KG1 (cell line): Measurements from ENCODE around the gene ZHX3.

Source experiments
- DNase-seq: peaks from one replicate; lab custom pipeline; 2025; lab: John Stamatoyannopoulos, UW

The ZHX3 gene

DNA sequence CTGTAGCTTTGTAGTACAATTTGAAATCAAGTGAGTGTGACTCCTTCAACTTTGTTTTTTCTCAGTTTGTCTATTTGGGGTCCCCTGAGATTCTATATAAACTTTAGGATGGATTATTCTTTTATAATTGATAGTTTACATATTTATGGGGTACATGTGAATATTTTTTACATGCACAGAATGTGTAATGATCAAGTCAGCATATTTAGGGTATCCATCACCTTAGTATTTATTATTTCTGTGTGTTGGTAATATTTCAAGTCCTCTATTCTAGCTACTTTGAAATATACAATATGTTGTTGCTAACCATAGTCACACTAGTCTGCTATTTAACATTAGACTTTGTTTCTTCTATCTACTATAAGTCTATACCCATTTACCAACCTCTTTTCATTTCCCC lies 129.9 kb downstream of the ZHX3 start:
- DNase-seq, result no peak

DNA sequence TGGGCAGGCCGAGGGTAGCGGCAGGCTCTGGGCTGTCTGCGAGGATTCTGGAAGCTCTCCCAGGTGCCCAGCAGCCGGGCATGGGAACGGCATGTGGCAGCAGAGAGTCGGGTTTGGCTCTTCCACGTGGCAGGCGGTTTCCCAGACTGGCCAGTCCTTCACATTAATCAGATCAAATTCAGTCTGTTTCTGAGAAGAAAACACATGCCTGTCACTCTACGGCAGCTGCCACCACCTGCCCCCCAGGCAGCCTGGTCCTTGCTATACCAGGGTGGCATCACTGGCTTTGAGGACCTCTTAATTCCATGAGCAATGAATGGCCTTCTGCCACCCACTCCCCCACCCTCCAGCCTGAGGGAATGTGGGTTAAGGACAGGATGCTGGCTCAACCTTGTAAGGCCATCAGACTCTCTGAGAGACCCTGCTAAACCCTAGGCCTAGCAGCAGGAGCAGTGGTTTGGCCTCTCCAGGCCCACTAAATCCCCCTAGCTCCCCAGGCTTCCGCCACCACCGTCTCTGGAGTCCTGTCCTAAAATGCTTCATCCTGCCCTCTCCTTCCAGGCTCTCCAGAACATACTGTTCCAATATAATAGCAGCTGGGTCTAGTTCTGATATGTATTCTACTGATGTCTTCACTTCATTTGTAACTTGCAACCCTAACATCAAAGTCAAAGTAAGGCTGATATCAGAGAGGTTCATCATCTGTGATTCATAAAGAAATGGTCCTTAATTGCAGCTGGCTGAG lies 132.3 kb downstream of the ZHX3 start:
- no peak for DNase-seq

DNA sequence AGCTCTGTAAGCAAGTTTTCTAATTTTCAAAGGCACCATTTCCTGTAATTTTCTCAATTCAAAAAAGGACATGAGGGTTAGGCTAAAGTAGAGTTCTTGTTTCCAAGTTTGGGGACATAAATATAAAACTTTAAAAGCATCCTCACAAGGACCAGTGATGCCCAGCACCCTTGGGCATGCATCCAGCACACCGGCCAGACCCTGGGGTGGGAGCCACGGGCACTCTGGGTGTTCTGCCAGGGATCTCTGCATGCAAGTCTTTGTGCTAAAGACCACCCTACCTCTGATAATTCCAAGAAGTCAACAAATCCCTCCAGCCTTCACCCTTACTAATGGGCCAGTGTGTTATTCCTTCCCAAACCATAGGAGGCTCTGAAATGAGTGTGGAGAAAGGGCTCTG lies 133.7 kb downstream of the ZHX3 start:
- DNase-seq, result no peak

DNA sequence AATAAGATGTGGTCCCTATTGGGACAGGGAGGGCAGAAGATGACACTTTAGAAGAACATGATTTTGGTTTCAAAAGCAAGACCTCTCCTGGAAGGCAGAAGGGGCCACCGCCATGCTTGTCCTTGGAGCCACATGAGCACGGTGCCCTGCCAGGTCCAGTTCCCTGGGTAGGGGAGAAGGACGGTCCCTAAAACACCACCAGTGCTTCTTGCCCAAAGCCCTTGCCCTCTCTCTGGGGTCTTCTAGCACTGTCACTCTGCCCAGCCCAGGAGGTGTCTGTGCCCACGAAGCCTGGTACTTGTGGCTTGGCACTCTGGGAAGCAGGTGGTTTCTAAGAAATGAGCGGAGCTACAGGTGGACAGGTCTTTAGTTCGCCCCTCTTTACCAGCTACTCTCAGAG lies 134.1 kb downstream of the ZHX3 start:
- DNase-seq, result no peak

DNA sequence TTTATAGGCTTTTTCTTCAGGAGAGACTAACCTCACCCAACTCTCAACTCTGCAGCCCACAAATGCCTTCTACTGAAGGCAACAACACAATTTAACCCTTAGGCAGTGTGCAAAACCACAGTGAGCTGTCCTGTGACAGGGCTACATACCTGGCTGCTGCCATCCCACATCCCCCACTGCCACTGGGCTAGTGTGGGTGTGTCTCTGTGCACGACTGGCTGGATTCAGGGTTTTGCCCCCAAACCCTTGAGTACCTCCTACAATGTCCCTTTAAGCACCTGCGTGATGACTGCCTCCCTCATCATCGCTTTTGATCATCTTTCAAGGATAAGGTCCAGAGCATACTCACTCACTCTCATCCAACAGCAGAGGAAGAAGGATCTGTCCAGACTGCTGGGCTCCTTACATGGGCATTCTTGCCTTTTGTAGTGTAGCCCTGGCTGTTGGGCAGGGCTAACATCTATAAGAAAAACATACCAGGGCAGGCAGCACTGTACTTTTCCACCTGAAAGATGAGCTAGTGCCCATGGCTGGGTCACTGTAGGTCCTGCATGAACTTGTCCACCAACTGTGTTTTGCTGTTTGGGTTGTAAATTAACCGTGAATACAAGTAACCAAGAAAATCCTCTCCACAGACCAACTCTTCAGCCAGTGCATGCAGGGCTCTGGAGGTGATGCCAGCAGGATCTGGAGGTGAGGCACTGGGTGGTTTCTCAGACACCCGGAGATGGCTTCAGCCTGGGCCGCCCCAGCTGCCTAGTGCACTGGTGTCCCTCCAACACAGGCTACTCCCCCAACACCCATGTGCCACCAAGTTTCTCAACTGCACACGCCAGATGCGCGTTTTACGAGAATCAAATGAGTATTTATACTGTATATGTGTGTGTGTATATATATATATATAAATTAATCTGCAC lies 135.0 kb downstream of the ZHX3 start:
- DNase-seq, result no peak

DNA sequence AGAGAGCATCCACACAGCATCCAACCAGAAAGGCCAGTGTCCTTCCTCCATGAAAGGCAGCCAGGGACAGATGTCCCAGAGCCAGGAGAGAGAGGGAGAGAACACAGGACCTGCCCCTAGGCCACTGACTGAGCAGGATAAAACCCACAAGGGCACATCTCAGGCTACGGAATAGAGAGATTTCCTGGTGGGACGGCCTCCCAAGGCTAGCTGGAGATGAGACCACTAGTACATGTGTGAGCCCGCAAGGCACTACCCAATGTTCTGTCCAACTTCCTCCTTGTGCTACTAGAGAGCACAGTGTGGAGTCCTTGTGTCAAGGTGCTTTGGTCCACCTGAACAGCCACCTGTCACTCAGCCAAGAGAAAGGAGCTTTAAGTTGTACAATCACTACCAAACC lies 136.0 kb downstream of the ZHX3 start:
- no peak for DNase-seq

DNA sequence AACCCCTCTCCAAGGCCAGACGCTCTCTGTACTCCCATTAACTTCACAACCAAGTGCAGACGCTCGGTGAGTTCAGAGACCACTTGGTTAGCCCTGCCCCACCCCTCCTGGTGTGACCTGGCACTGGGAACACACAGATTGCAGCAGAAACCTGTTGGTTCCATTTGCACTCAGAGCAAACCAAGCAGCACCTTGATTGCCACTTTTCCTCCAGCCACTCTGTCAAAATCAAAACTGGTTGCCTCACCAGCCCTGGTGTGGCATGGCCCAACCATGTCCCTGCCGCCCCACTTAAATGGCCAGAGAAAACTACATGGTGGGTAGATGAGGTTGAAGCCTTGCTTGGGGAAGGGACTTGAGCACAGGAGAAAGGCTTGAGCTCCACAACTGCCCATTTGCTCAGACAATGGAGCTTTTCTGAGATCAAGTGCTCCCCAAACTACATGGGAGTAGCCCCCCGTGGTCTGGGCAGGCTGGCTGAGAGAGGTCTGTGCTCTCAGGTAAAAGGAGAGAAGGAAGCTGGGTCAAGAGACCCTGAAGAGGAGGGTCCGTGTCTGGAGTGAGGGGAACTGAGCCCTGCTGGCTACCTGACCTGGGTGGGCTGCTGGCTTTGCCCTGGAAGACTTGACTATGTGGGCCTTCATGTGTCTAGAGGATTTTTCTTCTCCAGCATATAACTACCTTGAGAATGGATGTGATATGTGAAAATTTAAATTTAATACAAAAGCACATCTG lies 136.8 kb downstream of the ZHX3 start:
- no peak for DNase-seq

DNA sequence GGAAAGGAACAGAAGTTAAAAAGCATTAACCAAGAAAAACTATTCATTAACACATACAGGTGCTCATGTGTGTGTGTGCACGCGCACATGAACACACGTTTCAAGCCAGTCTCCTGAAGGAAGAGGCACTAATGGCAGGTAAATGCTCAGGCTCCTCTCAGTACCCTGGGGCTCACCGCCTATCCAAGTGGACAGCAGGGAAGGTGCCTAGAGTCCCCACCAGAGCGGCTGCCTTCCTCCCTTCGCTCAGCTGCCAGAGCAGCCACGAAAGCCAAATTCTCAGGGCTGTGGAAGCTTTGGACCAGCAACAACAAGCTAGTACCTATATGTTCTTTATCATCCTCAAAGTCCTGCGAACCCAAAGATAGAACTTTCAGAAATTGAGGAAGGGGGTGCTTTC lies 137.6 kb downstream of the ZHX3 start:
- DNase-seq, result no peak

DNA sequence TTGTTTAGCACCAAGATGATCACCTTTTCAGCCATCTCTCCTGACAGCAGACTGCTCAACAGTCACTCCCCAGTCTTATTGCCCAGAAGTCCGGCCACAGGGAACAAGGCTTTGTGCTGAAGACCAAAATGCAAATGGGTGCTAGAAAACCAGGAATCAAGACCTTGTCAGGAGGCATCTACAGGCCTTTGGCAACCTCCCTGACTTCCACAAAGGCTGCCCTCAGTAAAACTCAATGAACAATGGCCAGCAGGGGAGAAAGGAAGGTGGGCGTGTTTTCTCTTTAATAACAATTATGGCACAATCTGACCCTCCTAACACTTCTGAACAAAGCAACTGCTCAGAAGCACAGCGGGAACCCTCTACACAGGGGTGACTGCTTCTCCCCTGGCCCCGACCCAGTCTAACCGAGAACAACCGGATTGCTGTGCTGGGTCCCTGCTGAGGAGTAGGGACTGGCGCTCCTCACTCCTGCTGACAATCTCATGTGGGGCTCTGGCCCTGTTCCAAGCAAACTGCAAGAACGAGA lies 138.6 kb downstream of the ZHX3 start:
- no peak for DNase-seq

DNA sequence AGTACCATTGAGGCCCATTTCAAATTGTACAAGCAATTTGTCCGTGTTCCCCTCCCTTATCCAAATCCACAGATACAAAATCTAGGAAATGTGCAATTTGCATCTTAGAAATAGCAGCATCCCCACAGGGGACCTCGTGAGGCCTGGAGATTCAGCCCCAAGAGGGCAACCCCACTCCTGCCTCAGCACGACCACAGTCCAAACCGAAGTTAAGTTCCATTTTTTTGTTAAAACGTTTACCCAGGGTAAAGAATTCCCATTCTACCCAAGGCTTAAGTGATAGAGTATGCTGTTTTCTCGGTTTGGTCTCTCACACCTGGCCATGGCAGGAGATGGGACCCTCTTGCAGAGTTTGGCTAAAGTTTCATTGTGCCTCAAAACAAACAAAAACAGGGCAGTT lies 139.0 kb downstream of the ZHX3 start:
- DNase-seq, result no peak

DNA sequence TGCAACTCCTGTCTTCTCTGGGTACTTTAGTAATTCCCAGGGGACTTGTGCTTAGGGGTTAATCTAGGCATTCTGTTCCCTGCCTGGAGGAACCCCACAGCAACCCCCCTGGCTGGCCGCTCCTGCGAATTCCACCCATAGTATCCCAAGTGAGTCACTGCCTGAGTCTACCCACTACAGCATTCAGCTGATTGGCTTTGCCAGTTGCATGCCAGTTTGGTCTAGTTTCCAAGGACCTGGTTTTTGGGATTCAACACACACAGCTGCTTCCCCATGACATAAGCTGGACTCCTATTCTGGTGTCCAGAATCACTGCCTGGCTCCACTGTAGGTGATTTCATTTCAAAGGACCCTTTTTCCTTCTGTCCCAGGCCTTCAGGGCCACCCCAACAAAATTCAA lies 139.9 kb downstream of the ZHX3 start:
- no peak for DNase-seq

DNA sequence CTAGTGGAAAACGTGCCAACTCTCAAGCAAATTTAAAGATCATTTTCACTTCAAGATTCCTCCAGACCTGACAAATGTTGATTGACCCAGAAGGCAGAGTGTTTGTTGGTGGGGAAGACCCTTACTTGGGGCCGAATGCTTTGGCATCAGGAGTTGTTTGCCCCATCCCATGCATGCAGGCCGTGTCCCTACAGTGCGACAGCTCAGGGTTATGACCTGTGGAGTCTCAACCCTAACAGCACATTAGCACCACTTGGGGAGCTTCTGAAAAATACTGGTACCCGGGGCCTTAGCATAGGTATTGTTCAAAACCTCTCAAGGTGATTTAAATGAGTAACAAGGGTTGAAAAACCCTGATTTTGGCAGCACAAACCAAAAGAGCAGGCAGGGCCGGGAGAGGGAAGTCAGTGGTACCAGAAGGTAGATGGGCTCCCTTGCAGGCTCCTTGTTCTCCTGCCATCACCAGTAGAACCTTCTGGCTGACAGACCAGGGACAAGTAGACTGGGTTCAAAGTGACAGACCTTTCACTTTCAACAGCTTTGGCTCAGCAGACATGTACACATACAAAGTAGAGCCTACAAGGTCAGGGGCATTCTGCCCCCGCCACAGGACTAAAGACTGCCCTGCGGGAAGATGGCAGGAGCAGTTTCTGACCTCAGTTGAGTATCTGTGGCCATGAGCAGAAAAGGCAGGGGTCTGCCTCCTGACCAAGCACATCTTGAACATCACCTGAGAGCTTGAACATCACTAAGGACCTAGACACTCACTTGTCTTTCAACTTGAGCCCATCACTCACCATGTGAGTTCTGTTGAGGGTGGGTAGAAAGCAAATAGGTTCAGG lies 140.6 kb downstream of the ZHX3 start:
- no peak for DNase-seq

DNA sequence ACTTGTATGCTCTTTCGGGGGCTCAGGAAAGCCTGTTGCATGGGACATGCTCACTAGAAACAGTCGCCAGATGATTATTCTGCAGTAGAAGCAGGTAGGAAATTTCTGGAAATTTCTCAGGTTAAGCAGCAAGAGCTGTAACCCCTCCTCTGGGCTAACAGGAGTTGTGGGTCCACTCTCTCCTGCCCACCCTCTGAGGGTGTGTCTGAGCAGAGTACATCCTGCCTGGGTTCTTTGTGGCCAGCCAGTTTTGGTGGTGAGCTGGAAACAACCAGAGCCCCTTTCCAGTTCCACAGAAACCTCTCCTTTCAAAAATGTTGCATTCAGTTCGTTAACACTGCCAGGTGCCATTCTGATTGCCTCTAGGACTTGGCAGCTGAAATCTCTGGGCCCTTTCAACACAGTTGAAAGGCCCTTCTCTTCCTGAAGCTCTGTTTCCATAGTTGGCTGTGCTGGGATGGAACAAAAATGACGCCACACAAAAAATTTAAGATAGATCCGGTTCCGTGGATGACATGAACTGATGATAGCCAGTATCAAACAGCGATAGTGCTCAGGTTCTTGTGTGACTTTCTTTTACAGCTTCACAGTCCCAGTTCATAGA lies 141.7 kb downstream of the ZHX3 start:
- no peak for DNase-seq

DNA sequence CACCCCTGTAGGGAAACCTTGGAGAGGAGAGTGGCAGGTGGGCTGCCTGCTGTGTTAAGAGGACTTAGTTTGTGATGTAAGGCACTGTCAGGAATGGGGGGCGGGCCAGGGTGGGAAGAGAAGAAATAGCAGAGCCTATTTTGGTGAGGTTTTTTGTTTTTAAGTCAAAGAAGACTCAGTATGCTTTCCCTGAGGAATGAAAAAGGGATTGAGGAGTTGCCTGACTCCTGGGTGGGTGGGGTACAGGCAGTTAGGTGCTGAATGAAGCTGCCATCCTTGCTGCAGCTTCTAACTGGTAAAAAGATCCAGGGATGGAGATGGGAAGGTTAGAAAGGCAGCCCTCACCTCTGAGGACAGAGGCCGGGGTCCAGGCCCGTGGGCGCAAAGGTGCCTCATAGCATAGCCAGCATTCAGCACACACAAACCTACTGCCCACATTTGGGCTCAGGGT lies 142.3 kb downstream of the ZHX3 start:
- no peak for DNase-seq

DNA sequence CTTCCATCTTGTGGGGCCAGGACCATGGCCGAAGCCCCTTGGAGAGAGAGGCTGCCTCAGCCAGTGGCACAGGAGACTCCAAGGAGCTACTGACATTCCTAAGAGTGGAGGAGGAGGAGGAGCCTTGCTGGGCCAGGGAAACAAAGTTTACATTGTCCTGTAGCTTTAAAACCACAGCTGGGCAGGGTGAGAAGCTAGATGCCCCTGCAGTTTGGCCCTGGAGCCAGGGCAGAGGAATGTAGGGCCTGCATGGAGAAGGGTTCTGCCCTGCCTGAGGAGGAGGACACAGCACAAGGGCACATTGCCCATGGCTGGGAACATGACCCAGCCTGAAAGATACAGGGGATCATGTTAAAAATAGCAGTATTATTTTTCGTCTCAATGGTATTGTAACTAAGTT lies 142.7 kb downstream of the ZHX3 start:
- no peak for DNase-seq

DNA sequence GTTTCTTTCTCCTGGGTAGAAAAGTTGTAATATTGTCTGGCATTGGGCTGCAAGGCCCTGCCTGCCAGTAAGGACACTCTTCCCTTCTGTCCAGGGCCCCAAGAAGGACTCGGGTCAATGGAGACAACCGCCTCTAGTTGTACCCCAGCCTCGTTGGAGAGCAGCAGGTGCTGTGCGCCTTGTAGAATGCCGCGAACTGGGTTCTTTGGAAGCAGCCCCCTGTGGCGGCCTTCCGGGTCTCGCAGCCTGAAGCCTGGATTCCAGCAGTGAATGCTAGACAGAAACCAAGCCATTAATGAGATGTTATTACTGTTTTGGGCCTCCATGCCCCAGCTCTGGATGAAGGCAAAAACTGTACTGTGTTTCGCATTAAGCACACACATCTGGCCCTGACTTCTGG lies 143.2 kb downstream of the ZHX3 start:
- DNase-seq, result no peak

DNA sequence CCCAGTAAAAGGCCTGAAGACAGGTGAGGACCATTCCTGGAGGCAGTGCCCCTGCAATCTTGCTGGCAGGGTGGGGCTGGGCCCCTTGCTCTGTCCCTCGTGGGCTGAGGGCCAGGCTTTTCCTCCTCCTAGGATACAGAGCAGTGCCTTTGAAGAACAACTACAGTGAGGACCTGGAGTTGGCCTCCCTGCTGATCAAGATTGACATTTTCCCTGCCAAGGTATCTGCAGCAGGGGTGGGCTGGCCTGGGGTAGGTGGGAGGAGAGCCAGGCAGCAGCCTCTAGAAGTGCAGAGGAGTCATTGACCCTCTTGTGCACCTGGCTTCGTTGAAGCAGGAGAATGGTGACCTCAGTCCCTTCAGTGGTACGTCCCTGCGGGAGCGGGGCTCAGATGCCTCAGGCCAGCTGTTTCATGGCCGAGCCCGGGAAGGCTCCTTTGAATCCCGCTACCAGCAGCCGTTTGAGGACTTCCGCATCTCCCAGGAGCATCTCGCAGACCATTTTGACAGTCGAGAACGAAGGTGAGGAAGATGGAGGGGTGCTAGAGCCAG lies 143.7 kb downstream of the ZHX3 start:
- DNase-seq, result no peak

DNA sequence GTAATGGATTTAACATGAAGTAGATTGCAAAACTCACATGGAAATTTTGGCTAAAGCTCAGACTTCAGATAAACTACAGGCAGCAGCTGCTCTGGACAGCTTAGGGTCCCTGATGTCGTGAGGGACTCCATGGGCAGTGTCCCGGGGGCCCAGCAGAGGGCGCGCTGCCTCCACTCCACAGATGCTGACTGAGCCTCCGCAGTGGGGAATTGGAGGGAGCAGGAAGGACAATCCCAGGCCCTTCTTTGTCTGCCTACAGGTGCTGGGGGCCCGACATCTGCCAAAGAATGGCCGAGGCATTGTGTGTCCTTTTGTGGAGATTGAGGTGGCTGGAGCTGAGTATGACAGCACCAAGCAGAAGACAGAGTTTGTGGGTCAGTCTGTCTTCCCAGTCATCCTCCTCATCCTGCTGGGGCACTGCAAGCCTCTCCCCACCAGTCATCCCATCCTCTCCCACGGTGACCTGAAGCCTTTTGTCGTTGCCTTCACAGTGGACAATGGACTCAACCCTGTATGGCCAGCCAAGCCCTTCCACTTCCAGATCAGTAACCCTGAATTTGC lies 144.3 kb downstream of the ZHX3 start:
- peak; percentile 22 for DNase-seq

DNA sequence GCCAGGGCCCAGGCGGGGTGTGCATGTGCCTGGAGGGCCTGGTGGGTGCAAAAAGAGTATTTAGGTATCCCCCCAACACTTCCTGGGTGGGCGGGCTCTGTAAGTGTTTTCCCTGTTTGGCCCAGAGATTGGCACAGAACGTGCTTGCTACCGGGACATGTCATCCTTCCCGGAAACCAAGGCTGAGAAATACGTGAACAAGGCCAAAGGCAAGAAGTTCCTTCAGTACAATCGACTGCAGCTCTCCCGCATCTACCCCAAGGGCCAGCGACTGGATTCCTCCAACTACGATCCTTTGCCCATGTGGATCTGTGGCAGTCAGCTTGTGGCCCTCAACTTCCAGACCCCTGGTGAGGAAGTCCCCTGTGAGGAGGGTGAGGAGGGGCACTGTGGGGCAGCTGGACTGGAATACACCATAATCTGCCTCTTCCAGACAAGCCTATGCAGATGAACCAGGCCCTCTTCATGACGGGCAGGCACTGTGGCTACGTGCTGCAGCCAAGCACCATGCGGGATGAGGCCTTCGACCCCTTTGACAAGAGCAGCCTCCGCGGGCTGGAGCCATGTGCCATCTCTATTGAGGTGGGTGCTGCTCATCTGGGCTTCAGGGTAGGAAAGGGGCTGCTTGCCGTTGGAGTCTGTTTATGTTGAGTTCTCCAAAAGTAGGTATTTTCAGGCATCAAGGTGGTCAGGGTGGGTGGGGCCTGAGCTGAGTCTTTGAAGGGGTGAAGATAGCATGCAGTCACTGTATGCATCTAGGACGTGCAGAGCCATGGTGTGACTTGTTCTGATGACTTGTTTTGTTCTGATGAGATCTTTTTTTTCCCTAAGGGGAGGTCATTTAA lies 145.0 kb downstream of the ZHX3 start:
- no peak for DNase-seq
